ENCODE results near the gene STK24.

The STK24 gene

DNA sequence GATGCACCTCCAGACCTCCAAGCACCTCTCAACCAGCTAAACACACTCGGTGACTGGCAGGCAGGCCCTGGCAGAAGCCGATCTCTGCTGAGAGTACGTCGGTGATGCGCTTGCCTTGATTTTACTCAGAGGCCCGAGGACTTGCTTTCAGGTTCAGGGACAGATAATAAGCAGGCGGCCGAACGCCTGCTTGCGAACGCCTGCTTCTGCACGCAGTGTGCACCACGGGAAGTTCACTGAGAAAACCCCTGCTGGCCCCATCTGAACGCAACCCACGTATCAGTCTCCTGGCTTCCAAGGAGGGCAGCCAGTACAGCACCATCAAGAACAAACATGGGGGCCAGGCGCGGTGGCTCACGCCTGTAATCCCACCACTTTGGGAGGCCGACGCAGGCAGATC is 108.0 kb downstream of the STK24 start:
- H3K14ac ChIP-seq (ENCODE audit: low read length) = no peak overlapping the region

DNA sequence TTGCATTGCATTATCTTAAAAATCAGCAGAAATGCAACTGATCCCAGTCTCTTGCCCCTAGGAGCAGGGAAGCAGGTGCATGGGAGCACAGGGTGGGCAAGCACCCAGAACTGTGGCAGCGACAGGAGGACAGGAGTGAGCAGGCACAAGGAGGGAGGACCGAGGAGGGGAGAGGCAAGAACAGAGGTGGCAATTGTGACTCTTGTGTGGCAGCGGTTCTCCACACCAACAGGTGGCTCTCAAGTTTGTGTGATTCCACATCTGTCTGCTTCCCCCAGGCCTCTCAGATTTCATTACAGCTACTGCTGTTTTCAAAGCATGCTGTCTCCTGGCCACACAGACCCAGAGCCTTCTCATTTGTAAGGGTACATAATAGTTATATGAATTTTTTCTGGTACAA is 108.5 kb downstream of the STK24 start:
- peaks cover 30 to 42% of the 10 kb centered on the region in 2 experiments for H3K36me3 ChIP-seq (ENCODE audit: control insufficient read depth in 1 of 2, insufficient read depth in 2 of 2, low read length in 2 of 2)

More for the DNA sequence above, 108.0 kb downstream of the STK24 start:
- no peaks in the 10 kb centered on the region for H3K79me1 ChIP-seq (ENCODE audit: low read length)
- no peak overlapping the region for H3K27ac ChIP-seq (ENCODE audit: low read depth, low read length)
- no peaks in the 10 kb centered on the region for H3K9me3 ChIP-seq (ENCODE audit: insufficient read depth, low read depth, low read length)
- no CpG with 5 or more reads among the region's 20 CpGs for WGBS (ENCODE audit: extremely low coverage, insufficient coverage, insufficient read length)
- H2BK12ac ChIP-seq (ENCODE audit: low read length) = no peak overlapping the region
- H3K9ac ChIP-seq (ENCODE audit: low read length) = no peak overlapping the region
- no peak overlapping the region for H2BK120ac ChIP-seq (ENCODE audit: insufficient read depth, low read length, poor library complexity)
- no peak overlapping the region for H4K8ac ChIP-seq (ENCODE audit: low read depth, low read length)
- no peak overlapping the region for H3K23ac ChIP-seq (ENCODE audit: low read length)
- DNase-seq = no peak
- no peak overlapping the region for H3K4ac ChIP-seq (ENCODE audit: low read depth, low read length)
- H3K79me2 ChIP-seq (ENCODE audit: control insufficient read depth, insufficient read depth, low read length, poor library complexity) = no peaks in the 10 kb centered on the region
- H3K4me2 ChIP-seq (ENCODE audit: low read length) = no peak overlapping the region
- no peak overlapping the region for H2AFZ ChIP-seq (ENCODE audit: insufficient read depth, low read length, poor library complexity)
- no peak overlapping the region for H4K12ac ChIP-seq (ENCODE audit: low read depth, low read length)
- H3K36me3 ChIP-seq (ENCODE audit: control insufficient read depth in 1 of 2, insufficient read depth in 2 of 2, low read length in 2 of 2) = peaks cover 29 to 41% of the 10 kb centered on the region in 2 experiments
- H4K91ac ChIP-seq (ENCODE audit: low read depth, low read length) = no peak overlapping the region
- no peak overlapping the region for H2AK5ac ChIP-seq (ENCODE audit: low read length)
- H3K4me3 ChIP-seq (ENCODE audit: low read depth, low read length) = no peak overlapping the region
- H3K27me3 ChIP-seq (ENCODE audit: insufficient read depth, low read length) = no peaks in the 10 kb centered on the region
- H2BK5ac ChIP-seq (ENCODE audit: low read depth, low read length, poor library complexity) = no peak overlapping the region
- no peak overlapping the region for H3K18ac ChIP-seq (ENCODE audit: low read length)
- H3K4me1 ChIP-seq (ENCODE audit: control insufficient read depth in 1 of 2, insufficient read depth in 2 of 2, low read length in 2 of 2) = peaks cover 0 to 2% of the 10 kb centered on the region in 2 experiments

DNA sequence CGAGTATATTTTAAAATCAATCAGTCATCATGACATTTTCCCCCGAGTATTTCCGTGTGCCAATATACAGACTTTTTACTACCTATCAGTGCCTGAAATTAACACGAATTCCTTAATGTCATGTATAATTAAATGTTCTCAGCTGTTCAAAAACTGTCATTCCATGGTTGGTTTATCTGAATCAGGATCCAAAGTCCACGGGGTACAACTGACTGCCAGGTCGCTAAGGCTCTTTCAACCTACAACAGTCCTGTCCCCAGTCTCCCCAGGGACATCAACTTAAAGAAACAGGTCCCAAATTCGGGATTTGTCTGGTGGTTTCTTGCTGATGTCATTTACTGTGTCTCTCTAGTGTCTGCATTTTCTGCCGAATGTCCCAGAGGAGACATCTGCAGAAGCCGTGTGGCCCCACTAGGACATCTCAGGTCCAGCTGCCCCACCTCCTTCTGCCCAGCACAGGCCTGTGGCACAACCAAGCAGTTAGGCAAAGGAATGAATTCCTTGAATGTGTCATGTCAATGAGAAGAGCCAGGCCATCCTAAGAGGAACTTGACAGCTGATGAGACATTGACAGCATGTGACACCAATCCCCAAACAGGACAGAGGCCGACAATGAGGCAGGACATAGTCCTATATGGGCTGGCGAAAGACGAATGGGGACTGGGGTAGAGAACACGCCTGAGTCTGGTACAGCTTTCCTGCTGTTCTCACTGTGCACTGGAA is 109.5 kb downstream of the STK24 start:
- H3K18ac ChIP-seq (ENCODE audit: low read length) = no peak overlapping the region
- no peak overlapping the region for H4K12ac ChIP-seq (ENCODE audit: low read depth, low read length)
- no peak overlapping the region for H3K4me2 ChIP-seq (ENCODE audit: low read length)
- peak overlapping the region; percentile 23 for H3K9ac ChIP-seq (ENCODE audit: low read length)
- no peak overlapping the region for H2BK12ac ChIP-seq (ENCODE audit: low read length)
- no peak overlapping the region for H3K23ac ChIP-seq (ENCODE audit: low read length)
- no peaks in the 10 kb centered on the region for H3K4me1 ChIP-seq (ENCODE audit: control insufficient read depth in 1 of 2, insufficient read depth in 2 of 2, low read length in 2 of 2)
- no peak overlapping the region for H3K14ac ChIP-seq (ENCODE audit: low read length)
- H3K4ac ChIP-seq (ENCODE audit: low read depth, low read length) = no peak overlapping the region
- whole genome bisulfite sequencing (ENCODE audit: extremely low coverage, insufficient coverage, insufficient read length) = no CpG with 5 or more reads among the region's 13 CpGs
- H3K4me3 ChIP-seq (ENCODE audit: low read depth, low read length) = no peak overlapping the region
- H3K79me1 ChIP-seq (ENCODE audit: low read length) = no peaks in the 10 kb centered on the region
- H4K91ac ChIP-seq (ENCODE audit: low read depth, low read length) = no peak overlapping the region
- no peak overlapping the region for H4K8ac ChIP-seq (ENCODE audit: low read depth, low read length)
- peaks cover 36 to 40% of the 10 kb centered on the region in 2 experiments for H3K36me3 ChIP-seq (ENCODE audit: control insufficient read depth in 1 of 2, insufficient read depth in 2 of 2, low read length in 2 of 2)
- no peaks in the 10 kb centered on the region for H3K27me3 ChIP-seq (ENCODE audit: insufficient read depth, low read length)
- H3K9me3 ChIP-seq (ENCODE audit: insufficient read depth, low read depth, low read length) = no peaks in the 10 kb centered on the region
- no peak overlapping the region for H2AK5ac ChIP-seq (ENCODE audit: low read length)
- no peak overlapping the region for H2BK120ac ChIP-seq (ENCODE audit: insufficient read depth, low read length, poor library complexity)
- H2AFZ ChIP-seq (ENCODE audit: insufficient read depth, low read length, poor library complexity) = no peak overlapping the region
- H2BK5ac ChIP-seq (ENCODE audit: low read depth, low read length, poor library complexity) = no peak overlapping the region
- no peak for DNase-seq
- no peaks in the 10 kb centered on the region for H3K79me2 ChIP-seq (ENCODE audit: control insufficient read depth, insufficient read depth, low read length, poor library complexity)
- no peak overlapping the region for H3K27ac ChIP-seq (ENCODE audit: low read depth, low read length)

More for the DNA sequence above, 108.5 kb downstream of the STK24 start:
- Histone ChIP-seq H3K27ac (ENCODE audit: low read depth, low read length) (no peak overlapping the region), H3K27me3 (ENCODE audit: insufficient read depth, low read length) (no peaks in the 10 kb centered on the region), H4K91ac (ENCODE audit: low read depth, low read length) (no peak overlapping the region), H2AK5ac (ENCODE audit: low read length) (no peak overlapping the region), H3K18ac (ENCODE audit: low read length) (no peak overlapping the region), H3K4ac (ENCODE audit: low read depth, low read length) (no peak overlapping the region), H3K4me2 (ENCODE audit: low read length) (no peak overlapping the region), H2BK5ac (ENCODE audit: low read depth, low read length, poor library complexity) (no peak overlapping the region), H3K9me3 (ENCODE audit: insufficient read depth, low read depth, low read length) (no peaks in the 10 kb centered on the region), H3K23ac (ENCODE audit: low read length) (peak overlapping the region; percentile 29), H2BK120ac (ENCODE audit: insufficient read depth, low read length, poor library complexity) (no peak overlapping the region), H2BK12ac (ENCODE audit: low read length) (no peak overlapping the region), H2AFZ (ENCODE audit: insufficient read depth, low read length, poor library complexity) (no peak overlapping the region), H3K4me1 (ENCODE audit: control insufficient read depth in 1 of 2, insufficient read depth in 2 of 2, low read length in 2 of 2) (peaks cover 0 to under 1% of the 10 kb centered on the region in 2 experiments), H3K14ac (ENCODE audit: low read length) (no peak overlapping the region), H3K79me1 (ENCODE audit: low read length) (no peaks in the 10 kb centered on the region), H3K79me2 (ENCODE audit: control insufficient read depth, insufficient read depth, low read length, poor library complexity) (no peaks in the 10 kb centered on the region), H3K4me3 (ENCODE audit: low read depth, low read length) (no peak overlapping the region), H3K9ac (ENCODE audit: low read length) (no peak overlapping the region), H4K8ac (ENCODE audit: low read depth, low read length) (no peak overlapping the region), H4K12ac (ENCODE audit: low read depth, low read length) (no peak overlapping the region)
- WGBS (ENCODE audit: extremely low coverage, insufficient coverage, insufficient read length) = no CpG with 5 or more reads among the region's 3 CpGs
- no peak for DNase-seq

DNA sequence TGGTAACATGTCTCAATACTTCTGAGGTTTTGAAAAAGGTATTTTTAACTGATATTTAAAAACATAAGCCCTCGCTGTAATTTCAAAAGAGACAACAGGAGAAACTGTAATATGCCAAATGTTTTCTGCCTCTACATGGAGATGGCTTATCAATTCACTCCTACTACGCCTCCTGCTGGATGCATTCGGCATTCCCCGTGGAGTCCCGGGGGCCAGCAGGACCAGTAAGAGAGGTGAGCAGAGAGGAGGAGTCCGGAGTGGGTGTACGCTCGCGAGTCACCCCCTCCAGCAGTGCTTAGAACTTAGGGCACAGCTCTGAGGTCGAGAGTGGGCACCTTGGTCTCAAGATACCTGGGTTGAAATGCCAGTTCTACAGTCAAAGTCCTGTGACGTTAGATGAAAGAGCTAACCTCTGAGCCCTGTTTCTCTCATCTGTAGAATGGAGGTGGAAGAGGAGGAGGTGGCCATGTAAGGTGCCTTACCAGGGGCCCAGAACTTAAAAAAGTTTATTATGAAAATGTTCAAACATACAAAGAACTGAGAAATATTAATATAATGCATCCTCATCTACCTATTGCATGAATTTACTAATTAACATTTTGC is 110.2 kb downstream of the STK24 start:
- Histone ChIP-seq H3K14ac (ENCODE audit: low read length) (no peak overlapping the region), H2BK12ac (ENCODE audit: low read length) (no peak overlapping the region), H3K18ac (ENCODE audit: low read length) (no peak overlapping the region), H3K4ac (ENCODE audit: low read depth, low read length) (no peak overlapping the region), H3K79me2 (ENCODE audit: control insufficient read depth, insufficient read depth, low read length, poor library complexity) (no peaks in the 10 kb centered on the region), H4K8ac (ENCODE audit: low read depth, low read length) (no peak overlapping the region), H3K36me3 (ENCODE audit: control insufficient read depth in 1 of 2, insufficient read depth in 2 of 2, low read length in 2 of 2) (peaks cover 30 to 39% of the 10 kb centered on the region in 2 experiments), H3K27ac (ENCODE audit: low read depth, low read length) (no peak overlapping the region), H3K4me2 (ENCODE audit: low read length) (no peak overlapping the region), H2AK5ac (ENCODE audit: low read length) (no peak overlapping the region), H3K79me1 (ENCODE audit: low read length) (no peaks in the 10 kb centered on the region), H3K4me1 (ENCODE audit: control insufficient read depth in 1 of 2, insufficient read depth in 2 of 2, low read length in 2 of 2) (no peaks in the 10 kb centered on the region), H3K23ac (ENCODE audit: low read length) (no peak overlapping the region), H3K9me3 (ENCODE audit: insufficient read depth, low read depth, low read length) (no peaks in the 10 kb centered on the region), H4K91ac (ENCODE audit: low read depth, low read length) (no peak overlapping the region), H2BK5ac (ENCODE audit: low read depth, low read length, poor library complexity) (no peak overlapping the region), H2BK120ac (ENCODE audit: insufficient read depth, low read length, poor library complexity) (no peak overlapping the region), H3K27me3 (ENCODE audit: insufficient read depth, low read length) (no peaks in the 10 kb centered on the region), H3K4me3 (ENCODE audit: low read depth, low read length) (no peak overlapping the region), H4K12ac (ENCODE audit: low read depth, low read length) (no peak overlapping the region), H3K9ac (ENCODE audit: low read length) (no peak overlapping the region), H2AFZ (ENCODE audit: insufficient read depth, low read length, poor library complexity) (no peak overlapping the region)
- DNase-seq = peak; percentile 19 to 67
- WGBS (ENCODE audit: extremely low coverage, insufficient coverage, insufficient read length) = no CpG with 5 or more reads among the region's 11 CpGs
